Activated naive CD8-positive, alpha-beta T cell treated with anti-CD3 and anti-CD28 coated beads for 36 hours (primary cell): ENCODE data around the gene CDH19. TPM values are rescaled to one million over a fixed set of nuclear protein-coding genes. Genes with fewer than 3 reads are reported as not detected.
A peak's percentile ranks its signal among the peaks of the same experiment; 100 is the strongest.
"Not testable (repeated sequence)": the region's sequence is repeated elsewhere in the genome, so short reads cannot be mapped to it uniquely, and the experiment has no call there.

Experiments
- DNase-seq: peaks from one replicate; pipeline ENCODE4 v3.0.0; 2021
- H3K27ac Mint-ChIP-seq: one replicate; pipeline ENCODE4 v1.8.0; 2022; ENCODE audit warnings: mild to moderate bottlenecking, moderate library complexity, mixed read lengths
- H3K27me3 Mint-ChIP-seq: one replicate; pipeline ENCODE4 v1.8.0; 2022; ENCODE audit warnings: mild to moderate bottlenecking, mixed read lengths
- H3K36me3 Mint-ChIP-seq: one replicate; pipeline ENCODE4 v1.8.0; 2021; ENCODE audit warnings: mild to moderate bottlenecking, mixed read lengths
- H3K4me1 Mint-ChIP-seq: one replicate; pipeline ENCODE4 v1.8.0; 2021; ENCODE audit warnings: mixed read lengths
- H3K4me3 Mint-ChIP-seq: one replicate; pipeline ENCODE4 v1.8.0; 2022; ENCODE audit warnings: mild to moderate bottlenecking, moderate library complexity, mixed read lengths
- H3K9me3 Mint-ChIP-seq: one replicate; pipeline ENCODE4 v1.8.0; 2022; ENCODE audit warnings: mixed read lengths
- total RNA-seq, 2 experiments: library from RNA; stranded (reverse); gene quantifications; one replicate each; pipeline ENCODE4 v1.2.3, GENCODE V29; 2021

Gene CDH19
- total RNA-seq, 2 experiments from 2014 or later: not detected

DNA sequence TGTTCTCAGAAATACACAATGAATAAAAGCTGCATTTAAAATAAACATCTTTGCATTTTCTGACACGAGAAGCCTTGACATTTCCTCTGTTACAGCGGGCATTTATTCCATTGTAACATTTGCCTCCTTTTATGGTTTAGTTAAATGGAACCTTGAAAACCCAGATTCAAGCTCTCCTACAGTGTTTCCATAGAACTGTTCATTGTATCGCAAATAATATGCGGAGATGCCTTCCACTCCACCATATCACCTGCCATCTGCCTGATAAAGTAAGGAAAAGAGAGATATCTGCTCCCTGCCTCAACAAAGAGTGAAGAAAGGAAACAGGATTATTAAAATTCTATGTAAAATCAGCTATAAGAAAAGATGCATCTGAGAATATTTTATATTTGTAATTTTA, 69.8 kb downstream of the CDH19 start:
- Mint-ChIP-seq H3K4me1 (no peaks in the 10 kb centered on the region), H3K27me3 (no peaks in the 10 kb centered on the region)

DNA sequence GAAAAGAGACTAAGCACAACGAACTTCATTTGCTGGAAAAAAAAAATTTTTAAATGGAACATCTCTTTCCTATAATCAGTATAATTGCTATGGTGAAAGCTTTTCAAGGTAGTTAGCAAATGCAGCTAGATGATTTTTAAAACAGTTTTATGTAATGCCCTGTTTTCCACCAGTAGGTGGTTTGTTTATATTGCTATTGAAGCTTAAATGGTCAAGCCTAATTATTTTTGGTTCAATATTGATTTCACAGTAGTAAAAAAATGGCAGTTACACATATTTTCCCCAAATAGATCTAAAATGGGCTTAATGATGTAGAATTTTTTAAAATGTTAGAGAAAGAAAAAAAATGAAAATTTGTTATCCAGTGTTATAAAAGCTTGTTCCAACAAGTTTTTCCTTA, 70.2 kb downstream of the CDH19 start:
- H3K27ac Mint-ChIP-seq: no peak overlapping the region

More for the DNA sequence above, 69.8 kb downstream of the CDH19 start:
- no peak overlapping the region for H3K4me3 Mint-ChIP-seq
- no peak for DNase-seq
- no peak overlapping the region for H3K27ac Mint-ChIP-seq
- peaks cover 1% of the 10 kb centered on the region for H3K9me3 Mint-ChIP-seq
- H3K36me3 Mint-ChIP-seq: no peaks in the 10 kb centered on the region

DNA sequence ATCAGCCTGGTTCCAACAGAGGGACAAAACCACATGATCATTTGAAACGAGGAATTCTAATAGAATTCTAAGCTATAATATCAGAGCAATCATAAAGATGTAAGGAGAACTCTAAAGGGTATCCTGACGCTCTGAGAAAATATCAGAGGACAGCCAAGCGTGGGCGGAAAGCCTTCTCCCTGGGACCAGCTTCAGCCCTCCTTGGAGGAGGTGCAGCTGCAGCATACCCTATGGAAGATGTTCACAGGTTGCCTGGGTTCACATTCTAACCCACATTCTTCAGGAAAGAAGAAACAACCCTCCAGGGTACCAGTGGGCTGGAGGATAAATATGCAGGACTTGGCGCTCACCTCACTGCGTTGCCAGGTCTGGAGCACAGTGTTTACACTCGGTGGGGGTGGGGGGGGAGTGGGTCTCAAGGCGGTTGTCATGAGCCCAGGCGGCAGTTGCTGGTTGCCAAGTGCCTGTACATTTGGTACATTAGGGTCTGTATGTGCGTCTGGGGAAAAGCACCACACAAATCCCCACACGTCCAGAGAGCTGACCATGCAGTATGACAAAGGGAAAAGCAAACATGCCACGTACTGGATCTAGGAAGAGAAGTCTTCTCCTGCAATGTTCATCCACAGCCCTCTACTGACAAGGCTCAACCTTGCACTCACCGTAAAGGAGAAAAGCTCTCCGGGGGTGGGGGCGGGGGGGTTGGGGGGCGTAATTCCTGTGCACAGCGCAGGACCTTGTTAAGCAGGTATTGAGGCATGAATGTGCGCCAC, 80.5 kb downstream of the CDH19 start:
- Mint-ChIP-seq H3K27ac (no peak overlapping the region), H3K36me3 (no peaks in the 10 kb centered on the region), H3K4me3 (no peak overlapping the region), H3K4me1 (no peaks in the 10 kb centered on the region), H3K27me3 (no peaks in the 10 kb centered on the region), H3K9me3 (no peaks in the 10 kb centered on the region)
- no peak for DNase-seq

More for the DNA sequence above, 70.2 kb downstream of the CDH19 start:
- H3K4me1 Mint-ChIP-seq: no peaks in the 10 kb centered on the region
- H3K36me3 Mint-ChIP-seq: no peaks in the 10 kb centered on the region
- H3K4me3 Mint-ChIP-seq: no peak overlapping the region
- DNase-seq: no peak
- H3K9me3 Mint-ChIP-seq: peaks cover 1% of the 10 kb centered on the region
- no peaks in the 10 kb centered on the region for H3K27me3 Mint-ChIP-seq

DNA sequence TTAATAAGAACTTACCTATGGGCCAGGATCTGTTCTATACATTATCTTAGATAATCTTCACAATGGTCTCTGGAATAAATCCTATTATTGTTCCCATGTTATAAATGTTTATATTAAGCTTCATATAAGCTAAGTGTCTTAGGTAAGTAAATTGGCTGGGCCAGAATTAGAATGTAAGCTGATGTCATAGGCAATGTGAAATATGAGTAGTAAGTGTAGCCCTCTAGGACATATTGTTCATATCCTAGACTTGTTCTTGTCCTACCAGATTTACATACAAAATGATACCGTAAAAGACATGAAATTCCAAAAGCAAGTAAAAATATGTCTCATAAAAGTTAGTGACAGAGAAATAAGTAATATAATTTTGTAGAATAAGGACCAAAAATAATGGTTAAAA, 89.9 kb downstream of the CDH19 start:
- no peaks in the 10 kb centered on the region for H3K4me1 Mint-ChIP-seq
- no peak overlapping the region for H3K27ac Mint-ChIP-seq
- H3K9me3 Mint-ChIP-seq: no peaks in the 10 kb centered on the region
- no peak for DNase-seq
- no peaks in the 10 kb centered on the region for H3K36me3 Mint-ChIP-seq
- no peaks in the 10 kb centered on the region for H3K27me3 Mint-ChIP-seq
- H3K4me3 Mint-ChIP-seq: no peak overlapping the region

DNA sequence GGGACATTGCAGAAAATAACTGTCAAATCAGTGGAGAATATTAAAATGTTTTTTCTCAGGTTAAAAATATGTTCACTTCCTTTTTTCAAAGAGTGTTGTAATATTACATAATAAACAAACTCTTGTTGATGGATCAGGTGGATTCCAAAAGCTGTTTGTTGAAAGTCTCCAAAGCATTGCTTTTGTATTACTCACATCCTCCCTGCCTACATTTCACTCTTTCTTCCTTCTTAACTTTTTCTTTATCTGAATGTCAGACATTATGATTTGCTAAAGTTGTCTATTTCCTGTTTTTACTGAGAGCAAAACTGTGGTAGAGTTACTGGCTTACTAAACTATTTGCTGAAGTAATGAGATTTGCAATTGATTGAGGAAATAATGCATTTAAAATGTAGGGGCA, 92.1 kb downstream of the CDH19 start:
- Mint-ChIP-seq H3K27ac (no peak overlapping the region), H3K9me3 (no peaks in the 10 kb centered on the region), H3K4me3 (no peak overlapping the region), H3K4me1 (no peaks in the 10 kb centered on the region), H3K27me3 (no peaks in the 10 kb centered on the region), H3K36me3 (no peaks in the 10 kb centered on the region)
- DNase-seq: no peak

DNA sequence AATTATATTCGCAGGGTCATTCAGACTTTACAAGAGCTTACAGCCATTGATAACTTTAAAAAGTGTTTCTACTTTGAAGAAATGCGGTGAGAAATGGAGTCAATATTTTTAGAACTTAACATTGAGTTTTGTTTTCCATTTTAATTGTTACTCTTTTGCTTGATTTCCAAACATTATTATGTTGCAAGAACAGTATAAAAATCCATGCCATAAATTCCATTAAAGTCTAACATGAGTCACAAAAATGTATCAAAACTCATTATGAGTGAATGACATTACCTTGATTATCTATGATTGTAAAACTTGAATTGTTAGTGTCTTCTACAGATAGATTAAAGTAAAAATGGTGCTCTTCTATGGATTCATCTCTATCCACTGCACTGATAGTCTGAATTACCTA, 92.6 kb downstream of the CDH19 start:
- Mint-ChIP-seq H3K27ac (no peak overlapping the region), H3K36me3 (no peaks in the 10 kb centered on the region), H3K4me1 (no peaks in the 10 kb centered on the region), H3K4me3 (no peak overlapping the region), H3K27me3 (no peaks in the 10 kb centered on the region), H3K9me3 (no peaks in the 10 kb centered on the region)
- DNase-seq: no peak

DNA sequence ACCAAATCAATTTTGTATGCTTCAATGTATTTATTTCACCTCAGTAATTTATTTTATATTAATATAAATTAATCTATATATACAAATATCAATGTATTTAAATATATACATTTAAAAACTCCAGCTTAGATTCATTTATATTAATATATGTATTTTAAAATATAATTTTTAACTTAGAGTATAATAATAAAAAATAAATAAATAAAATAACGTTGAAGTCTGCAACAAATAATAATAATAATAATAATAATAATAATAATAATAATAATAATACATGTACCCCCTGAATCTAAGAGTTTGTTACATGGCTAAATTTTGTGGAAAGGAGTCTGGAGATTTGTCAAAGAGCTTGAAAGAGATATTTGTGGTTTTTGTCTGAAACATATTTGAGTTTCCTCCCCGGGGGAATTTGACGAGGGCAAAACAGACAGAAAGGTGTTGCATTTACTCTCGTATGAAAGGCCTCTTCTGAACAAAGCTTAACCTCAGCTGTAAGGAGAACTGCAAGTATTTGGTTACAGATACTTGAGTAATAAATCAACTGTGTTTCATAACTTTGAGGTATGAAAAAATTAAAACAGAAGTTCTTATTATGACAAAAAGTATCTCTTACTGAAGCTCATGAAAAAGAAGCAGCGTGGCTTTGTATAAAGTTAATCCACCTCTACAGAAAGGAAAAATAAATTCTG, 93.4 kb downstream of the CDH19 start:
- H3K4me3 Mint-ChIP-seq: no peak overlapping the region
- H3K4me1 Mint-ChIP-seq: no peaks in the 10 kb centered on the region
- H3K36me3 Mint-ChIP-seq: no peaks in the 10 kb centered on the region
- DNase-seq: no peak
- H3K27ac Mint-ChIP-seq: no peak overlapping the region
- no peaks in the 10 kb centered on the region for H3K27me3 Mint-ChIP-seq
- no peaks in the 10 kb centered on the region for H3K9me3 Mint-ChIP-seq

DNA sequence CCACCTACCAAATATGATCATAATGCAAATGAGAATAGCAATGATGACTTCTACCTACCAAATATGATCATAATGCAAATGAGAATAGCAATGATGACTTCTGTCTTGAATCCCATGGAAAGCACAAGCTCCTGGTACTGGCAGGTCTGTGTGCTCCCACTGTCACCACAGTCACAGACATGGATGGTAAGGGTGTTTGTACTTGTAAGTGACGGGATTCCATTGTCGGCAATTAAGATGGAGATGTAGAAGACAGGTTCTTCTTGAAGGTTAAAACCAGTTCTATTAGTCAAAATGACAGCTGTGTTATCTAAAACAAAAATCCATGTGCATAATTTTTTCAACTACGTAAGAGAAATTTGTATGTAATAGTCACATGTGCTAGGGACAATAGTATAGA, 95.0 kb downstream of the CDH19 start:
- Mint-ChIP-seq H3K27ac (no peak overlapping the region), H3K4me3 (no peak overlapping the region), H3K4me1 (no peaks in the 10 kb centered on the region), H3K9me3 (no peaks in the 10 kb centered on the region), H3K36me3 (no peaks in the 10 kb centered on the region), H3K27me3 (no peaks in the 10 kb centered on the region)
- DNase-seq: no peak

DNA sequence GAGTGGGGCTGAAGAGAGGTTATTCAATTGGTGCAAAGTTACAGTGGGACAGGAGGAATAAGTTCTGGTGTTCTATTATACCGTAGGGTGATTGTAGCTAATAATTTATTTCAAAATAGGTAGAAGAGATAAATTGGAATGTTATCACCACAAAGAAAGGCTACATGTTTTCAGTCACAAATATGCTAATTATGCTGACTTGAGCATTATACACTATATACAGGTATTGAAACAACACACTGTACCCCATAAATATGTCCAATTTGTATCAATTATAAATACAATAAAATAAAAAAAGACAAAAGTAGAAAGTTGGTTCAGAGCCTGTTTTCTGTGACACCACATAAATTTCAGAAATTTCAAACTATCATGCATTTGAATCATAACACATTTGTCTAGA, 97.7 kb downstream of the CDH19 start:
- no peak for DNase-seq
- Mint-ChIP-seq H3K36me3 (no peaks in the 10 kb centered on the region), H3K27ac (no peak overlapping the region), H3K27me3 (no peaks in the 10 kb centered on the region), H3K4me1 (no peaks in the 10 kb centered on the region), H3K9me3 (no peaks in the 10 kb centered on the region), H3K4me3 (no peak overlapping the region)

DNA sequence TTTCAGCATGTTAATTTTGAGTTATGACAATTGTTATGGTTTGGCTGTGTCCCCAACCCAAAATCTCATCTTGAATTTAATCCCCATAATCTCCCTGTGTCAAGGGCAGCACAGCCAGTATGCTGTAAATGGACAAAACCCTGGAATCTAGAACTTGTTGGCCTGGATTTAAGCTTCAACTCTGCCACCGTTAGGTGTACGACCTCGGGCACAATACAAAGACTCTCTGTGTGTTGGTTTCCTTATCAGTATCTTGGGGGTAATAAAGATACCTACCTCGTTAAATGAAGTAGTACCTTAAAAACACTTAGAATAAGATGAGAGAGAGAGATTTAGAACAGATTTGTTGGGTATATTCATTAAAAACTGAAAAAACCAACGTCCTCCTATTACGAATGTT, 106.5 kb downstream of the CDH19 start:
- peaks cover 3% of the 10 kb centered on the region for H3K9me3 Mint-ChIP-seq
- H3K4me3 Mint-ChIP-seq: no peak overlapping the region
- no peak for DNase-seq
- no peaks in the 10 kb centered on the region for H3K36me3 Mint-ChIP-seq
- H3K27me3 Mint-ChIP-seq: no peaks in the 10 kb centered on the region
- H3K27ac Mint-ChIP-seq: no peak overlapping the region
- H3K4me1 Mint-ChIP-seq: no peaks in the 10 kb centered on the region

DNA sequence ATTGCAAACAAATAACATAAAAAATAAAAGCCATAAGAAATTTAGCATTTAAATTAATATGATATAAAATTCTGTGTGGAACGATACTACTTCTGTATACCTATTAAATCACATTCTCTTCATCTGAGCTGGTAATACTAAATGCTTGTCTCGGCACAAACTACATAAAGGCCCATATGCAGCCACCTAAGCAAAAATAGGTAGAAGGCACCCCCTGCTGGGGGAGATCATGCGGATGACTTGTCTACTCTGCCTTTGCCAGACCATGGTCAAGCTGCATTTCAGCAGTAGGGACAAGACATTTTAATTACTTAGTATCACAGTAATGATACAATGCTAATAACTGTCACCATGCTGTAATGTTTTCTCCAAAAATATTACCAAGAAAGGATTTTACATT, 108.0 kb downstream of the CDH19 start:
- Mint-ChIP-seq H3K9me3 (peaks cover 3% of the 10 kb centered on the region), H3K27me3 (no peaks in the 10 kb centered on the region), H3K27ac (no peak overlapping the region), H3K4me1 (no peaks in the 10 kb centered on the region), H3K4me3 (no peak overlapping the region), H3K36me3 (no peaks in the 10 kb centered on the region)
- peak; percentile 2 for DNase-seq

DNA sequence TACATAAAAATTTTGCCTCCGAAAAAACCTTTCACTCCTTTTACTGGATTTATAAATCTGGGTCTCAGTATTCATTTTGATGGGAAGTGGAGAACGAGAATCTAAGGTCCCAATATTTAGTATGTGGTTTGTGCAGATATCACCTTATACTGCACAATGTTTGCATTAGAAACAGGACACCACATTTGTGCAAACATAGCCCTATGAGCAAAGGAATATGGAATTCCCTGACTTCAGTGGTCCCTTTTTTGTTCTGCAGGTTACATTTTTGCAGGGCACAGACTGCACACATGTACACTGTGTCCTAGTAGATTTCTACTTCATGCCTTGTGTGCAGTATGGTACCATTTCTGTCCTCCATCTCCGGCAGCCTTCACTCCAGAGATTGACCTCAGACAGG, 130.0 kb downstream of the CDH19 start:
- H3K27ac Mint-ChIP-seq: no peak overlapping the region

DNA sequence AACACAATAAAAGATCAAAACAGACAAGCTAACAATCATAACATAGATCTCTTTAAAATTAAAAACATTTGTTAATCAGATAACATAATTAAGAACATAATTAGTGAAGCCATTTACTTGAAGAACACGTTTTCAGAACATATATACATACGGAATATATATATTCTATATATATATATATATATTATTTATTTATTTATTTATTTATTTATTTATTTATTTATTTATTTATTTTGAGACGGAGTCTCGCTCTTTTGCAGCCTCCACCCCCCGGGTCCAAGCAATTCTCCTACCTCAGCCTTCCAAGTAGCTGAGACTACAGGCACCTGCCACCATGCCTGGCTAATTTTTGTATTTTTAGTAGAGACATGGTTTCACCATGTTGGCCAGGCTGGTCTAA, 137.7 kb downstream of the CDH19 start:
- not testable (repeated sequence) for DNase-seq, H3K4me3 Mint-ChIP-seq, H3K4me1 Mint-ChIP-seq, H3K36me3 Mint-ChIP-seq, H3K9me3 Mint-ChIP-seq, H3K27me3 Mint-ChIP-seq, H3K27ac Mint-ChIP-seq

More for the DNA sequence above, 130.0 kb downstream of the CDH19 start:
- Mint-ChIP-seq H3K9me3 (peaks cover under 1% of the 10 kb centered on the region), H3K27me3 (no peaks in the 10 kb centered on the region), H3K4me3 (no peak overlapping the region), H3K36me3 (no peaks in the 10 kb centered on the region), H3K4me1 (no peaks in the 10 kb centered on the region)
- no peak for DNase-seq

DNA sequence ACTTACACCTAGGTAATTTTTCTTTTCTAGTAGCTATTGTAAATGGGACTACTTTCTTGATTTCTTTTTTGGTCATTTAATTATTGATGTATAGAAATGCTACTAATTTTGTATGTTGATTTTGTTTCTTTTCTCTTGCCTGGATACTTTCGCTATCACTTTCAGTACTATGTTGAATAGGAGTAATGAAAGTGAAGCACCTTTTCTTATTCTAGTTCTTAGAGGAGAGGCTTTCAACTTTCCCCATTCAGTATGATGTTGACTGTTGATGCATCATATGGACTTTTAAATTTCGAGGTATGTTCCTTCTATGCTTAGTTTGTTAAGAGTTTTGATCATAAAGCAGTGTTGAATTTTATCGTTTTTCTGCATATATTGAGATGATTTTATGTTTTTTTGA, 142.5 kb downstream of the CDH19 start:
- Mint-ChIP-seq H3K9me3 (peaks cover 6% of the 10 kb centered on the region), H3K27me3 (no peaks in the 10 kb centered on the region), H3K27ac (no peak overlapping the region), H3K4me1 (no peaks in the 10 kb centered on the region), H3K36me3 (no peaks in the 10 kb centered on the region), H3K4me3 (no peak overlapping the region)
- DNase-seq: no peak

DNA sequence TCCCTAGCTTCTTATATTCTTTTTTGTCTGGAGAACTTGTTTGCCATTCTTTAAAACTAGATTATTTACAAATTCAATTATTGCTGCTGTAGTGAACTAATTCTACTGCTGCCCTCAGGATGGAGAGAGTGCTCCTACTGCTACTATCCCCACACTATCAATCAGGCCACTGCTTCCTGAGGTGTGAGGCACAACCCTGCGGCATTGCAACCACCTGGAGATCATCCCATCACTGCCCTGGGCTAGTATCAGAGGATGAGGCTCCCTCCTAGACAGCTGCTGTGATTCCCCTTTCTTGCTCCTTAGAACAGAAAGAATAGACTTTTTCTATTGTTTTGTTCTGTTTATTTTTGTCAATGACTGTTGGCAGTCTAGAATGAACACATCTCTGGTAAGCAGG, 146.6 kb downstream of the CDH19 start:
- no peaks in the 10 kb centered on the region for H3K27me3 Mint-ChIP-seq
- H3K4me1 Mint-ChIP-seq: no peaks in the 10 kb centered on the region
- no peak overlapping the region for H3K4me3 Mint-ChIP-seq
- peaks cover 10% of the 10 kb centered on the region for H3K9me3 Mint-ChIP-seq
- H3K27ac Mint-ChIP-seq: no peak overlapping the region
- no peak for DNase-seq
- no peaks in the 10 kb centered on the region for H3K36me3 Mint-ChIP-seq
